Ishikawa (cell line): ENCODE results near the gene CTNNBL1.

ENCODE experiments used
- CEBPB ChIP-seq: IDR thresholded peaks from 2 replicates; pipeline ENCODE4 v1.6.1; 2012
- CREB1 ChIP-seq: IDR thresholded peaks from 2 replicates; pipeline ENCODE4 v1.6.1; 2012; ENCODE audit warnings: low read depth
- EGR1 ChIP-seq: IDR thresholded peaks from 2 replicates; pipeline ENCODE4 v1.6.1; 2012
- EP300 ChIP-seq: IDR thresholded peaks from 2 replicates; pipeline ENCODE4 v1.6.1; 2012; ENCODE audit warnings: borderline replicate concordance
- FOXM1 ChIP-seq: IDR thresholded peaks from 2 replicates; pipeline ENCODE4 v1.6.1; 2012; ENCODE audit warnings: low read depth, borderline replicate concordance
- NFIC ChIP-seq: IDR thresholded peaks from 2 replicates; pipeline ENCODE4 v1.6.1; 2012
- RAD21 ChIP-seq: IDR thresholded peaks from 2 replicates; pipeline ENCODE4 v1.6.1; 2012; ENCODE audit warnings: low read depth
- TAF1 ChIP-seq: IDR thresholded peaks from 2 replicates; pipeline ENCODE4 v1.6.1; 2012; ENCODE audit warnings: low read depth, mild to moderate bottlenecking
- TCF12 ChIP-seq: IDR thresholded peaks from 2 replicates; pipeline ENCODE4 v1.6.1; 2012; ENCODE audit warnings: low read depth
- TEAD4 ChIP-seq: IDR thresholded peaks from 2 replicates; pipeline ENCODE4 v1.6.1; 2012
- YY1 ChIP-seq: IDR thresholded peaks from 2 replicates; pipeline ENCODE4 v1.6.1; 2012; ENCODE audit warnings: low read depth
- ZBTB7A ChIP-seq: IDR thresholded peaks from 2 replicates; pipeline ENCODE4 v1.6.1; 2012; ENCODE audit warnings: low read depth
- TF ChIP-seq, protein P1 (sequence below): IDR thresholded peaks from 2 replicates; pipeline ENCODE4 v1.6.1; 2012; ENCODE audit warnings: low read depth, mild to moderate bottlenecking
- TF ChIP-seq, protein P2 (sequence below): IDR thresholded peaks from 2 replicates; pipeline ENCODE4 v1.6.1; 2012
- TF ChIP-seq, protein P3 (sequence below): IDR thresholded peaks from 2 replicates; pipeline ENCODE4 v1.6.1; 2012

Gene CTNNBL1

DNA sequence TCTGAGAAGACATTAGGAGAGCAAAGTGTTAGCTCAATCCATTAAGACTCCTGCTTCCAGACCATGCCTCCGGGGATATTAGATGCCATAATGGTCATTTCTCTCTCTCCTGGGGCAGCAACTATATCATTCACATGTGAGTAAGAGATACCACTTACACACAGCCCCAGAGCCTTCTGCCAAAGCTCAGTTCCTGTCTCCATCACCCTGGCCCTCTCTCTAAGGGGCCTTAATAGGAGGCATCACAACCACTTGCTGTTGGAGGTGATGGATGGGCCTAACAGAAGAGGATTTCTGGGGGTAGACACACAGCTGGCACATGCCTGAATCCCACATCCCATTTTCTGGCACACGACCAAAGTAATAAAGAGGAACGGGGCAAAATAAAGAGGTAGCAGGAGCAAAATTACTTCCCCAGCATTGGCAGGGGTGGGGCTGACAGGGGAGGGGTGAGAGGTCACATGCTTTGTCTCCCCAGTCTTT, 175.1 kb downstream of the CTNNBL1 start:
- TF ChIP-seq, protein P1, sequence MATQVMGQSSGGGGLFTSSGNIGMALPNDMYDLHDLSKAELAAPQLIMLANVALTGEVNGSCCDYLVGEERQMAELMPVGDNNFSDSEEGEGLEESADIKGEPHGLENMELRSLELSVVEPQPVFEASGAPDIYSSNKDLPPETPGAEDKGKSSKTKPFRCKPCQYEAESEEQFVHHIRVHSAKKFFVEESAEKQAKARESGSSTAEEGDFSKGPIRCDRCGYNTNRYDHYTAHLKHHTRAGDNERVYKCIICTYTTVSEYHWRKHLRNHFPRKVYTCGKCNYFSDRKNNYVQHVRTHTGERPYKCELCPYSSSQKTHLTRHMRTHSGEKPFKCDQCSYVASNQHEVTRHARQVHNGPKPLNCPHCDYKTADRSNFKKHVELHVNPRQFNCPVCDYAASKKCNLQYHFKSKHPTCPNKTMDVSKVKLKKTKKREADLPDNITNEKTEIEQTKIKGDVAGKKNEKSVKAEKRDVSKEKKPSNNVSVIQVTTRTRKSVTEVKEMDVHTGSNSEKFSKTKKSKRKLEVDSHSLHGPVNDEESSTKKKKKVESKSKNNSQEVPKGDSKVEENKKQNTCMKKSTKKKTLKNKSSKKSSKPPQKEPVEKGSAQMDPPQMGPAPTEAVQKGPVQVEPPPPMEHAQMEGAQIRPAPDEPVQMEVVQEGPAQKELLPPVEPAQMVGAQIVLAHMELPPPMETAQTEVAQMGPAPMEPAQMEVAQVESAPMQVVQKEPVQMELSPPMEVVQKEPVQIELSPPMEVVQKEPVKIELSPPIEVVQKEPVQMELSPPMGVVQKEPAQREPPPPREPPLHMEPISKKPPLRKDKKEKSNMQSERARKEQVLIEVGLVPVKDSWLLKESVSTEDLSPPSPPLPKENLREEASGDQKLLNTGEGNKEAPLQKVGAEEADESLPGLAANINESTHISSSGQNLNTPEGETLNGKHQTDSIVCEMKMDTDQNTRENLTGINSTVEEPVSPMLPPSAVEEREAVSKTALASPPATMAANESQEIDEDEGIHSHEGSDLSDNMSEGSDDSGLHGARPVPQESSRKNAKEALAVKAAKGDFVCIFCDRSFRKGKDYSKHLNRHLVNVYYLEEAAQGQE: no peak
- TF ChIP-seq FOXM1: no peak
- no peak for TF ChIP-seq ZBTB7A
- no peak for TF ChIP-seq TCF12
- TF ChIP-seq CEBPB: no peak
- TF ChIP-seq EGR1: no peak
- TF ChIP-seq EP300: no peak
- TF ChIP-seq YY1: no peak
- TF ChIP-seq, protein P2, sequence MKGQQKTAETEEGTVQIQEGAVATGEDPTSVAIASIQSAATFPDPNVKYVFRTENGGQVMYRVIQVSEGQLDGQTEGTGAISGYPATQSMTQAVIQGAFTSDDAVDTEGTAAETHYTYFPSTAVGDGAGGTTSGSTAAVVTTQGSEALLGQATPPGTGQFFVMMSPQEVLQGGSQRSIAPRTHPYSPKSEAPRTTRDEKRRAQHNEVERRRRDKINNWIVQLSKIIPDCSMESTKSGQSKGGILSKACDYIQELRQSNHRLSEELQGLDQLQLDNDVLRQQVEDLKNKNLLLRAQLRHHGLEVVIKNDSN: no peak
- TF ChIP-seq TAF1: no peak
- no peak for TF ChIP-seq CREB1
- TF ChIP-seq TEAD4: no peak
- no peak for TF ChIP-seq NFIC
- no peak for TF ChIP-seq RAD21
- TF ChIP-seq, protein P3, sequence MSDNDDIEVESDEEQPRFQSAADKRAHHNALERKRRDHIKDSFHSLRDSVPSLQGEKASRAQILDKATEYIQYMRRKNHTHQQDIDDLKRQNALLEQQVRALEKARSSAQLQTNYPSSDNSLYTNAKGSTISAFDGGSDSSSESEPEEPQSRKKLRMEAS: no peak

DNA sequence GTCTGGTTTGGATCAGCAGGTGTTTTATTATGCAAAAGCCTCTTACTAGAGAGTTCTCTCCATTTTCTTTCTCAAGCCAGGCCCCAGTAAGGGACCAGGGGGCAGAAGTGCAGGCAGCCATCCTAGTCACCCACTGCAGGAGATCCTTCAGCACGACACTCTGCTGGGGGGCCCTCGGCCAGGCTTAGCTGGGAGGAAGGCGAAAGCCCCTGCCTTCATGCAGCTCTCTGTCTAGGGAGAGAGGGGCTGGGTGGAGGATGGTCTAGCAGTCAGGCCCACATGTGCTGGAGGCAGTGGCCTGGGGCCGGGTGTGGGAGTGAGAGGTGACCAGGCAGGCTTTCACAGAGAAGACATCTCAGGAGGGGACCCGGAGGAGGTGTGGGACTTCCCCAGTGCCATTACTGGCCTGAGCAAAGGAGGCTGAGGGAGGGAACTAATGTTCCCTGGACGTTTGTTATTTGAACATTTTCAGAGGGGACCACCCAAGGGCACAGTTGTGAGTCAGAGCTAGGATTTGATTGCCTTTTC, 175.6 kb downstream of the CTNNBL1 start:
- TF ChIP-seq TCF12 (no peak), YY1 (no peak), TEAD4 (no peak), RAD21 (no peak), NFIC (no peak), CREB1 (no peak), ZBTB7A (no peak), CEBPB (no peak), EP300 (no peak), TAF1 (no peak)
- TF ChIP-seq, protein P2: no peak
- TF ChIP-seq, protein P1: no peak

DNA sequence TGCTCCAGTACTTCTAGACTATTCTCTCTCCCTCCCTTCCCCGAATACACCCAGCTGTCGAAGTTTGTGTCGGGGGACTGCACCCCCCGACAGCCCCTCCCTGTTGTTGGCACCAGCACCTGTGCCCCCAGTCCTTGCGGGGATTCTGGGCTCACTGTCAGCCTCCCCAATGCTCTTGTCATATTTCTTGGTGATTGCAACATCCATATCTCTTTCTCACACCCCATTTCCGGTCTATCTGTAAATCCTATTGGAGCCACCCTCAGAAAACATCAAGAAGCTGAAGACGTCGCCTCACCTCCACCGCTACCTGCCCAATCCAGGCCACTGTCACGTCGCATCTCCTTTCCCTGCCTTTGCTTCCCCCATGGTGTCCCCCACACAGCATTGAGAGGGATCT, 176.5 kb downstream of the CTNNBL1 start:
- TF ChIP-seq EP300 (no peak), CREB1 (no peak), TAF1 (no peak), EGR1 (no peak), ZBTB7A (no peak), YY1 (no peak), TEAD4 (no peak), CEBPB (no peak), FOXM1 (no peak), RAD21 (no peak), NFIC (no peak), TCF12 (no peak)
- TF ChIP-seq, protein P3: no peak
- TF ChIP-seq, protein P2: no peak
- TF ChIP-seq, protein P1: no peak

DNA sequence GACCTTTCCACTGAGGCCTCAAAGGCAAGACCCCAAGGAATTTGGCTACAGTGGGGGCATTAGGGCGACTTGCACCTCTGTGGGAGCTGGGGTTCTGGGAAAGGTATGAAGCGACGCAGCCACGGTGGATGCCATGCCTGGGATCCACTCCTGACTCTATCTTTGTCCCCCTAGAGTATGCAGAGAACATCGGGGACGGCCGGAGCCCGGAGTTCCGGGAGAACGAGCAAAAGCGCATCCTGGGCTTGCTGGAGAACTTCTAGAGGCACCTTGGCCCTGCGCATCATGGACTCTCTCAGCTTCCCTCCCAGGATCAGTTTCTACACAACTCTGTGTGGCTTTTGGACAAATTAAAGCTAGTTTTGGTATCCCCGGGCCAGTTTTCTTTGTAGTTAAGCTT, 177.9 kb downstream of the CTNNBL1 start:
- TF ChIP-seq EGR1 (no peak), TCF12 (no peak), FOXM1 (no peak)
- TF ChIP-seq, protein P3: no peak
